ENCODE results near the gene ZNF326. TPM values are rescaled to one million over a fixed set of nuclear protein-coding genes. Genes with fewer than 3 reads are reported as not detected.

Gene ZNF326
- total RNA-seq, 1 experiment from 2014 or later: 39.0 TPM

GRCh38 chr1:89954401-89954800, 40.5 kb upstream of the ZNF326 start:
- no peak overlapping the region for H3K4me2 ChIP-seq (ENCODE audit: insufficient read depth, insufficient read length, low read length)
- H2BK5ac ChIP-seq (ENCODE audit: insufficient read length, low read length): no peak overlapping the region
- H3K9me3 ChIP-seq (ENCODE audit: control insufficient read depth, low read depth, low read length): no peaks in the 10 kb centered on the region
- H2AFZ ChIP-seq (ENCODE audit: low read length): no peak overlapping the region
- H3K9me3 Mint-ChIP-seq: peaks cover 2 to 3% of the 10 kb centered on the region in 2 experiments; a peak in 2 of 5 replicates
- no peaks in the 10 kb centered on the region for H3K27me3 Mint-ChIP-seq (ENCODE audit: low read depth)
- H4K8ac ChIP-seq (replicated peaks; ENCODE audit: insufficient read length, low read depth, low read length): no peak overlapping the region
- TF ChIP-seq, protein P1, sequence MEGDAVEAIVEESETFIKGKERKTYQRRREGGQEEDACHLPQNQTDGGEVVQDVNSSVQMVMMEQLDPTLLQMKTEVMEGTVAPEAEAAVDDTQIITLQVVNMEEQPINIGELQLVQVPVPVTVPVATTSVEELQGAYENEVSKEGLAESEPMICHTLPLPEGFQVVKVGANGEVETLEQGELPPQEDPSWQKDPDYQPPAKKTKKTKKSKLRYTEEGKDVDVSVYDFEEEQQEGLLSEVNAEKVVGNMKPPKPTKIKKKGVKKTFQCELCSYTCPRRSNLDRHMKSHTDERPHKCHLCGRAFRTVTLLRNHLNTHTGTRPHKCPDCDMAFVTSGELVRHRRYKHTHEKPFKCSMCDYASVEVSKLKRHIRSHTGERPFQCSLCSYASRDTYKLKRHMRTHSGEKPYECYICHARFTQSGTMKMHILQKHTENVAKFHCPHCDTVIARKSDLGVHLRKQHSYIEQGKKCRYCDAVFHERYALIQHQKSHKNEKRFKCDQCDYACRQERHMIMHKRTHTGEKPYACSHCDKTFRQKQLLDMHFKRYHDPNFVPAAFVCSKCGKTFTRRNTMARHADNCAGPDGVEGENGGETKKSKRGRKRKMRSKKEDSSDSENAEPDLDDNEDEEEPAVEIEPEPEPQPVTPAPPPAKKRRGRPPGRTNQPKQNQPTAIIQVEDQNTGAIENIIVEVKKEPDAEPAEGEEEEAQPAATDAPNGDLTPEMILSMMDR (conservative IDR thresholded peaks at IDR 0.05): no peak
- H3K4ac ChIP-seq (ENCODE audit: low read depth, low read length): no peak overlapping the region
- no peak overlapping the region for H3K18ac ChIP-seq (ENCODE audit: insufficient read length, low read depth, low read length)
- no peak for DNase-seq
- H3K4me3 Mint-ChIP-seq: no peak overlapping the region
- H3K27ac ChIP-seq (ENCODE audit: insufficient read length, low read depth, low read length): no peak overlapping the region
- peaks cover 10% of the 10 kb centered on the region for H3K4me1 ChIP-seq (ENCODE audit: insufficient read depth, low read length)
- no peak overlapping the region for H2BK120ac ChIP-seq (ENCODE audit: low read depth, low read length, poor library complexity, severe bottlenecking)
- H3K27ac Mint-ChIP-seq: peak overlapping the region in 1 of 3 experiments; percentile 5; a peak in 3 of 7 replicates
- no peak overlapping the region for H3K23ac ChIP-seq (ENCODE audit: insufficient read length, low read depth, low read length)
- no peak overlapping the region for H2BK12ac ChIP-seq (ENCODE audit: insufficient read length, low read depth, low read length)
- H3K9ac ChIP-seq (ENCODE audit: extremely low read depth, insufficient read length, low read length): no peak overlapping the region
- no peak overlapping the region for H2AK5ac ChIP-seq (ENCODE audit: insufficient read length, low read length)
- H3K79me1 ChIP-seq (ENCODE audit: insufficient read depth, low read depth, low read length, poor library complexity, severe bottlenecking): no peaks in the 10 kb centered on the region
- no peaks in the 10 kb centered on the region for H3K79me2 ChIP-seq (ENCODE audit: insufficient read depth, low read length)
- H3K23me2 ChIP-seq (ENCODE audit: insufficient read length, low read depth, low read length, poor library complexity, severe bottlenecking): no peaks in the 10 kb centered on the region
- no peak overlapping the region for H3K56ac ChIP-seq (ENCODE audit: insufficient read length, low read depth, low read length)
- H4K5ac ChIP-seq (ENCODE audit: insufficient read length, low read depth, low read length): no peak overlapping the region
- H4K20me1 ChIP-seq (ENCODE audit: control insufficient read depth, insufficient read depth, insufficient read length): no peaks in the 10 kb centered on the region
- H2BK15ac ChIP-seq (ENCODE audit: low read depth, low read length): no peak overlapping the region
- no peak overlapping the region for H3T11ph ChIP-seq (ENCODE audit: low read length)
- no peak overlapping the region for H2BK20ac ChIP-seq (ENCODE audit: low read depth, low read length, poor library complexity, severe bottlenecking)
- no peak overlapping the region for H4K91ac ChIP-seq (ENCODE audit: insufficient read length, low read depth, low read length)
- no peak overlapping the region for H3K14ac ChIP-seq (ENCODE audit: insufficient read depth, low read length)
- no CpG with 5 or more reads among the region's 1 CpG for WGBS (ENCODE audit: extremely low coverage, insufficient read length, low lambda C conversion rate)
- H3K27me3 ChIP-seq (ENCODE audit: insufficient read depth, low read length): no peaks in the 10 kb centered on the region
- peaks cover 48 to 49% of the 10 kb centered on the region in 2 experiments for H3K4me1 Mint-ChIP-seq
- peaks cover 0 to 3% (median 3%) of the 10 kb centered on the region in 3 experiments; a peak in 3 of 7 replicates for H3K36me3 Mint-ChIP-seq (ENCODE audit: insufficient read depth in 1 of 3, low read depth in 3 of 3)

Measured in H9 (cell line).